ENCODE data around the gene INTS11.

INTS11 gene

GRCh38 chr1:1331068-1331965 lies 6.9 kb upstream of the INTS11 start, which contains the start of gene TAS1R3:
TSS of gene TAS1R3 (plus strand) at chr1:1331280. CDS start at chr1:1331346, 66 bp downstream.
- H2AFZ ChIP-seq (ENCODE audit: low read depth, low read length), result no peak within 1 kb of the TSS
- no peak for TF ChIP-seq EZH2 (IDR thresholded peaks at IDR 0.05; ENCODE audit: borderline replicate concordance, low read depth, low read length, severe bottlenecking)
- TF ChIP-seq, protein P1, sequence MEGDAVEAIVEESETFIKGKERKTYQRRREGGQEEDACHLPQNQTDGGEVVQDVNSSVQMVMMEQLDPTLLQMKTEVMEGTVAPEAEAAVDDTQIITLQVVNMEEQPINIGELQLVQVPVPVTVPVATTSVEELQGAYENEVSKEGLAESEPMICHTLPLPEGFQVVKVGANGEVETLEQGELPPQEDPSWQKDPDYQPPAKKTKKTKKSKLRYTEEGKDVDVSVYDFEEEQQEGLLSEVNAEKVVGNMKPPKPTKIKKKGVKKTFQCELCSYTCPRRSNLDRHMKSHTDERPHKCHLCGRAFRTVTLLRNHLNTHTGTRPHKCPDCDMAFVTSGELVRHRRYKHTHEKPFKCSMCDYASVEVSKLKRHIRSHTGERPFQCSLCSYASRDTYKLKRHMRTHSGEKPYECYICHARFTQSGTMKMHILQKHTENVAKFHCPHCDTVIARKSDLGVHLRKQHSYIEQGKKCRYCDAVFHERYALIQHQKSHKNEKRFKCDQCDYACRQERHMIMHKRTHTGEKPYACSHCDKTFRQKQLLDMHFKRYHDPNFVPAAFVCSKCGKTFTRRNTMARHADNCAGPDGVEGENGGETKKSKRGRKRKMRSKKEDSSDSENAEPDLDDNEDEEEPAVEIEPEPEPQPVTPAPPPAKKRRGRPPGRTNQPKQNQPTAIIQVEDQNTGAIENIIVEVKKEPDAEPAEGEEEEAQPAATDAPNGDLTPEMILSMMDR (IDR thresholded peaks at IDR 0.05; ENCODE audit: borderline replicate concordance, extremely low read depth, low read length, poor library complexity, severe bottlenecking), result no peak
- H3K36me3 ChIP-seq (ENCODE audit: insufficient read depth, low read length), result peaks cover 20% of the 10 kb centered on the region
- peaks cover 64% of the 10 kb centered on the region for H4K20me1 ChIP-seq (ENCODE audit: insufficient read depth, low read length)
- H3K27me3 ChIP-seq (ENCODE audit: insufficient read depth, low read length, poor library complexity), result no peaks in the 10 kb centered on the region
- no peak within 1 kb of the TSS for H3K4me2 ChIP-seq (ENCODE audit: insufficient read depth, low read length)
- H3K4me1 ChIP-seq (ENCODE audit: insufficient read depth, low read length), result peaks cover 3% of the 10 kb centered on the region
- H3K9ac ChIP-seq (ENCODE audit: low read depth, low read length), result no peak within 1 kb of the TSS
- H3K9me3 ChIP-seq (ENCODE audit: insufficient read depth, low read length, severe bottlenecking), result no peaks in the 10 kb centered on the region
- H3K4me3 ChIP-seq (ENCODE audit: low read depth in 1 of 2, low read length in 2 of 2), result no peak within 1 kb of the TSS
- peaks cover 6% of the 10 kb centered on the region for H3K79me2 ChIP-seq (ENCODE audit: insufficient read depth, low read length)
- no peak within 1 kb of the TSS for H3K27ac ChIP-seq (ENCODE audit: low read length)
- ATAC-seq (ENCODE audit: insufficient read depth, low read depth) (no peak), DNase-seq (no peak)

- Histone ChIP-seq H3K4me2 (ENCODE audit: insufficient read depth, low read length) (no peak overlapping the region), H3K27me3 (ENCODE audit: insufficient read depth, low read length, poor library complexity) (no peaks in the 10 kb centered on the region), H4K20me1 (ENCODE audit: insufficient read depth, low read length) (peaks cover 65% of the 10 kb centered on the region), H3K36me3 (ENCODE audit: insufficient read depth, low read length) (peaks cover 20% of the 10 kb centered on the region), H3K4me3 (ENCODE audit: low read depth in 1 of 2, low read length in 2 of 2) (no peak overlapping the region), H2AFZ (ENCODE audit: low read depth, low read length) (no peak overlapping the region), H3K4me1 (ENCODE audit: insufficient read depth, low read length) (peaks cover 11% of the 10 kb centered on the region), H3K79me2 (ENCODE audit: insufficient read depth, low read length) (peaks cover 14% of the 10 kb centered on the region), H3K27ac (ENCODE audit: low read length) (no peak overlapping the region), H3K9ac (ENCODE audit: low read depth, low read length) (no peak overlapping the region), H3K9me3 (ENCODE audit: insufficient read depth, low read length, severe bottlenecking) (no peaks in the 10 kb centered on the region)
- ATAC-seq (ENCODE audit: insufficient read depth, low read depth) (no peak), DNase-seq (no peak)
- TF ChIP-seq, protein P1 (IDR thresholded peaks at IDR 0.05; ENCODE audit: borderline replicate concordance, extremely low read depth, low read length, poor library complexity, severe bottlenecking), result no peak
- TF ChIP-seq EZH2 (IDR thresholded peaks at IDR 0.05; ENCODE audit: borderline replicate concordance, low read depth, low read length, severe bottlenecking), result no peak
Observed at GRCh38 chr1:1330366-1331067, 6.1 kb upstream of the INTS11 start.

- H3K4me2 ChIP-seq (ENCODE audit: insufficient read depth, low read length), result no peak overlapping the region
Observed at GRCh38 chr1:1329304-1330210, 5.1 kb upstream of the INTS11 start.

More at GRCh38 chr1:1329304-1330210, 5.1 kb upstream of the INTS11 start:
- Histone ChIP-seq H3K4me3 (ENCODE audit: low read depth in 1 of 2, low read length in 2 of 2) (no peak overlapping the region), H4K20me1 (ENCODE audit: insufficient read depth, low read length) (peaks cover 62% of the 10 kb centered on the region), H3K27ac (ENCODE audit: low read length) (no peak overlapping the region), H3K27me3 (ENCODE audit: insufficient read depth, low read length, poor library complexity) (no peaks in the 10 kb centered on the region), H3K36me3 (ENCODE audit: insufficient read depth, low read length) (peaks cover 20% of the 10 kb centered on the region), H3K79me2 (ENCODE audit: insufficient read depth, low read length) (peaks cover 23% of the 10 kb centered on the region), H3K9me3 (ENCODE audit: insufficient read depth, low read length, severe bottlenecking) (no peaks in the 10 kb centered on the region), H3K9ac (ENCODE audit: low read depth, low read length) (no peak overlapping the region), H3K4me1 (ENCODE audit: insufficient read depth, low read length) (peaks cover 18% of the 10 kb centered on the region), H2AFZ (ENCODE audit: low read depth, low read length) (no peak overlapping the region)
- DNase-seq (no peak), ATAC-seq (ENCODE audit: insufficient read depth, low read depth) (no peak)
- TF ChIP-seq, protein P1 (IDR thresholded peaks at IDR 0.05; ENCODE audit: borderline replicate concordance, extremely low read depth, low read length, poor library complexity, severe bottlenecking), result no peak
- no peak for TF ChIP-seq EZH2 (IDR thresholded peaks at IDR 0.05; ENCODE audit: borderline replicate concordance, low read depth, low read length, severe bottlenecking)
